DOHH2 (cell line): Measurements from ENCODE around the gene CA5A.

ENCODE experiments used
- H3F3A ChIP-seq: fragments of 200-600 bp; sonication (generic), shearing (Covaris generic); 2 replicates; pipeline ENCODE4 v1.6.0; 2016; ENCODE audit warnings: antibody characterized with exemption, mild to moderate bottlenecking; ENCODE audit not compliant: control insufficient read depth, insufficient read depth
- H3K27ac ChIP-seq: fragments of 200-600 bp; sonication (generic); 2 replicates; pipeline ENCODE4 v1.5.1; 2014; ENCODE audit warnings: low read depth, mild to moderate bottlenecking, low read length, moderate library complexity
- H3K27me3 ChIP-seq: fragments of 200-600 bp; sonication (generic); 2 replicates; pipeline ENCODE4 v1.6.1; 2014; ENCODE audit warnings: mild to moderate bottlenecking, low read length, mixed read lengths; ENCODE audit not compliant: control insufficient read depth
- H3K36me3 ChIP-seq: fragments of 200-600 bp; sonication (generic); 2 replicates; pipeline ENCODE4 v1.6.1; 2014; ENCODE audit warnings: mild to moderate bottlenecking, low read length, moderate library complexity, mixed read lengths; ENCODE audit not compliant: control insufficient read depth
- H3K4me1 ChIP-seq: fragments of 200-600 bp; sonication (generic); 2 replicates; pipeline ENCODE4 v1.6.1; 2014; ENCODE audit warnings: mild to moderate bottlenecking, low read length, mixed read lengths; ENCODE audit not compliant: control insufficient read depth
- H3K4me2 ChIP-seq: fragments of 200-600 bp; sonication (generic); 2 replicates; pipeline ENCODE4 v1.6.0; 2014; ENCODE audit warnings: mild to moderate bottlenecking, low read length, moderate library complexity
- H3K4me3 ChIP-seq: fragments of 200-600 bp; sonication (generic); 2 replicates; pipeline ENCODE4 v1.5.1; 2014; ENCODE audit warnings: mild to moderate bottlenecking, low read length, mixed read lengths
- H3K79me2 ChIP-seq: fragments of 200-600 bp; sonication (generic); 2 replicates; pipeline ENCODE4 v1.6.1; 2014; ENCODE audit warnings: mild to moderate bottlenecking, low read length, mixed read lengths; ENCODE audit not compliant: control insufficient read depth
- H3K9me2 ChIP-seq: fragments of 200-600 bp; sonication (generic); replicated peaks from 2 replicates; pipeline ENCODE4 v1.6.1; 2014; ENCODE audit warnings: mild to moderate bottlenecking, low read length, mixed read lengths; ENCODE audit not compliant: control insufficient read depth
- H3K9me3 ChIP-seq: fragments of 200-600 bp; sonication (generic); 2 replicates; pipeline ENCODE4 v1.6.1; 2014; ENCODE audit warnings: antibody characterized with exemption, low read length, mixed read lengths; ENCODE audit not compliant: control insufficient read depth, insufficient read depth
- H4K20me1 ChIP-seq: fragments of 200-600 bp; sonication (generic); 2 replicates; pipeline ENCODE4 v1.6.0; 2014; ENCODE audit warnings: low read depth, mild to moderate bottlenecking, antibody characterized with exemption, low read length, moderate library complexity; ENCODE audit not compliant: control insufficient read depth, insufficient read depth
- CTCF ChIP-seq: fragments of 200-600 bp; sonication (generic); IDR thresholded peaks from one replicate; pipeline ENCODE4 v1.5.1; 2014; ENCODE audit warnings: antibody characterized with exemption, mild to moderate bottlenecking, low read depth, low read length; ENCODE audit not compliant: poor library complexity, severe bottlenecking
- EZH2phosphoT487 ChIP-seq: fragments of 200-600 bp; sonication (generic); IDR thresholded peaks from 2 replicates; pipeline ENCODE4 v1.6.1; 2017; ENCODE audit warnings: borderline replicate concordance, mild to moderate bottlenecking, antibody characterized with exemption, low read length, moderate library complexity, mixed read lengths

The CA5A gene

GRCh38 chr16:87973717-87974116 lies 37.4 kb upstream of the CA5A start:
- Histone ChIP-seq H3K27ac (no peak overlapping the region), H3K9me3 (no peaks in the 10 kb centered on the region), H3K9me2 (no peaks in the 10 kb centered on the region), H3K4me1 (no peaks in the 10 kb centered on the region), H4K20me1 (no peaks in the 10 kb centered on the region; the same call in 1 of the 2 replicates), H3F3A (no peaks in the 10 kb centered on the region), H3K27me3 (no peaks in the 10 kb centered on the region), H3K4me2 (no peak overlapping the region), H3K36me3 (peaks cover 18% of the 10 kb centered on the region; the same call in 1 of the 2 replicates), H3K4me3 (no peak overlapping the region), H3K79me2 (peaks cover 73% of the 10 kb centered on the region)
- TF ChIP-seq CTCF, result no peak
- TF ChIP-seq EZH2phosphoT487, result no peak

- Histone ChIP-seq H3K27me3 (no peaks in the 10 kb centered on the region), H3K4me3 (no peak overlapping the region), H3K9me3 (no peaks in the 10 kb centered on the region), H3F3A (no peaks in the 10 kb centered on the region), H4K20me1 (peaks cover 3% of the 10 kb centered on the region; the same call in 1 of the 2 replicates), H3K4me2 (no peak overlapping the region), H3K36me3 (peaks cover 14% of the 10 kb centered on the region; the same call in 1 of the 2 replicates), H3K9me2 (no peaks in the 10 kb centered on the region), H3K4me1 (no peaks in the 10 kb centered on the region), H3K79me2 (peaks cover 90% of the 10 kb centered on the region), H3K27ac (no peak overlapping the region)
- no peak for TF ChIP-seq CTCF
- no peak for TF ChIP-seq EZH2phosphoT487
Observed at GRCh38 chr16:87971933-87972332, 35.6 kb upstream of the CA5A start.

- no peak for TF ChIP-seq EZH2phosphoT487
- TF ChIP-seq CTCF, result no peak
- Histone ChIP-seq H3K4me3 (no peak overlapping the region), H3K4me1 (no peaks in the 10 kb centered on the region), H3K9me2 (no peaks in the 10 kb centered on the region), H3F3A (no peaks in the 10 kb centered on the region), H3K27me3 (no peaks in the 10 kb centered on the region), H4K20me1 (peaks cover 3% of the 10 kb centered on the region; the same call in 1 of the 2 replicates), H3K36me3 (peaks cover 10% of the 10 kb centered on the region; the same call in 1 of the 2 replicates), H3K4me2 (no peak overlapping the region), H3K27ac (no peak overlapping the region), H3K79me2 (peaks cover 99% of the 10 kb centered on the region), H3K9me3 (no peaks in the 10 kb centered on the region)
Observed at GRCh38 chr16:87970186-87970585, 33.9 kb upstream of the CA5A start.
